H9 (cell line): ENCODE results near the gene EXD2. TPM values are rescaled to one million over a fixed set of nuclear protein-coding genes. Genes with fewer than 3 reads are reported as not detected.

Experiments
- DNase-seq: peaks from one replicate; pipeline ENCODE4 v3.0.0-alpha.2; 2017
- H2AFZ ChIP-seq: one replicate; pipeline ENCODE4 v1.6.1; 2013; ENCODE audit warnings: mild to moderate bottlenecking, low read length, control low read depth, moderate library complexity
- H2AK5ac ChIP-seq: 2 replicates; pipeline ENCODE4 v1.6.1; 2013; ENCODE audit warnings: low read length, control low read depth, mixed read lengths; ENCODE audit not compliant: insufficient read length
- H2BK120ac ChIP-seq: one replicate; pipeline ENCODE4 v1.6.1; 2013; ENCODE audit warnings: low read depth, mild to moderate bottlenecking, low read length, control low read depth, inconsistent platforms; ENCODE audit not compliant: poor library complexity, severe bottlenecking
- H2BK12ac ChIP-seq: 2 replicates; pipeline ENCODE4 v1.6.1; 2013; ENCODE audit warnings: low read length, control low read depth, mixed read lengths, low read depth; ENCODE audit not compliant: insufficient read length
- H2BK15ac ChIP-seq: 2 replicates; pipeline ENCODE4 v1.6.1; 2013; ENCODE audit warnings: low read depth, low read length, control low read depth
- H2BK20ac ChIP-seq: one replicate; pipeline ENCODE4 v1.6.1; 2013; ENCODE audit warnings: low read depth, mild to moderate bottlenecking, low read length, control low read depth, inconsistent platforms; ENCODE audit not compliant: poor library complexity, severe bottlenecking
- H2BK5ac ChIP-seq: 2 replicates; pipeline ENCODE4 v1.6.1; 2013; ENCODE audit warnings: low read length, control low read depth, mixed read lengths; ENCODE audit not compliant: insufficient read length
- H3K14ac ChIP-seq: 2 replicates; pipeline ENCODE4 v1.6.1; 2013; ENCODE audit warnings: low read length, control low read depth; ENCODE audit not compliant: insufficient read depth
- H3K18ac ChIP-seq: 2 replicates; pipeline ENCODE4 v1.6.1; 2013; ENCODE audit warnings: low read depth, mild to moderate bottlenecking, mixed read lengths, low read length, control low read depth; ENCODE audit not compliant: insufficient read length
- H3K23ac ChIP-seq: 2 replicates; pipeline ENCODE4 v1.6.1; 2013; ENCODE audit warnings: low read length, control low read depth, mixed read lengths, low read depth; ENCODE audit not compliant: insufficient read length
- H3K23me2 ChIP-seq: 2 replicates; pipeline ENCODE4 v1.6.1; 2013; ENCODE audit warnings: low read depth, mild to moderate bottlenecking, mixed read lengths, low read length, control low read depth; ENCODE audit not compliant: insufficient read length, poor library complexity, severe bottlenecking
- H3K27ac ChIP-seq: 2 replicates; pipeline ENCODE4 v1.5.1; 2013; ENCODE audit warnings: low read length, control low read depth, mixed read lengths, low read depth; ENCODE audit not compliant: insufficient read length
- H3K27me3 ChIP-seq: 2 replicates; pipeline ENCODE4 v1.6.1; 2013; ENCODE audit warnings: low read length, control low read depth, inconsistent platforms; ENCODE audit not compliant: insufficient read depth
- H3K4ac ChIP-seq: 2 replicates; pipeline ENCODE4 v1.6.1; 2013; ENCODE audit warnings: low read depth, mild to moderate bottlenecking, control low read depth, inconsistent platforms, low read length, moderate library complexity
- H3K4me1 ChIP-seq: 2 replicates; pipeline ENCODE4 v1.6.1; 2013; ENCODE audit warnings: low read length, control low read depth, inconsistent platforms; ENCODE audit not compliant: insufficient read depth
- H3K4me2 ChIP-seq: 2 replicates; pipeline ENCODE4 v1.6.1; 2013; ENCODE audit warnings: low read length, control low read depth, mixed read lengths; ENCODE audit not compliant: insufficient read length, insufficient read depth
- H3K56ac ChIP-seq: 2 replicates; pipeline ENCODE4 v1.6.1; 2013; ENCODE audit warnings: low read depth, mild to moderate bottlenecking, mixed read lengths, low read length, control low read depth; ENCODE audit not compliant: insufficient read length
- H3K79me1 ChIP-seq: 2 replicates; pipeline ENCODE4 v1.6.1; 2013; ENCODE audit warnings: low read depth, mild to moderate bottlenecking, moderate library complexity, low read length, control low read depth, inconsistent platforms; ENCODE audit not compliant: insufficient read depth, poor library complexity, severe bottlenecking
- H3K79me2 ChIP-seq: 2 replicates; pipeline ENCODE4 v1.6.1; 2013; ENCODE audit warnings: low read length, control low read depth, inconsistent platforms; ENCODE audit not compliant: insufficient read depth
- H3K9ac ChIP-seq: 2 replicates; pipeline ENCODE4 v1.6.1; 2013; ENCODE audit warnings: low read length, control low read depth, mixed read lengths; ENCODE audit not compliant: insufficient read length; ENCODE audit errors: extremely low read depth
- H3K9me3 ChIP-seq: one replicate; pipeline ENCODE4 v1.6.1; 2013; ENCODE audit warnings: low read depth, low read length, inconsistent platforms; ENCODE audit not compliant: control insufficient read depth
- H3T11ph ChIP-seq: one replicate; pipeline ENCODE4 v1.6.1; 2013; ENCODE audit warnings: mild to moderate bottlenecking, low read length, control low read depth, inconsistent platforms
- H4K20me1 ChIP-seq: one replicate; pipeline ENCODE4 v1.6.1; 2013; ENCODE audit not compliant: control insufficient read depth, insufficient read length, insufficient read depth
- H4K5ac ChIP-seq: 2 replicates; pipeline ENCODE4 v1.6.1; 2013; ENCODE audit warnings: low read depth, mild to moderate bottlenecking, mixed read lengths, low read length, control low read depth; ENCODE audit not compliant: insufficient read length
- H4K8ac ChIP-seq: replicated peaks from 2 replicates; pipeline ENCODE4 v1.6.1; 2013; ENCODE audit warnings: low read length, control low read depth, mixed read lengths, low read depth; ENCODE audit not compliant: insufficient read length
- H4K91ac ChIP-seq: 2 replicates; pipeline ENCODE4 v1.6.1; 2013; ENCODE audit warnings: low read depth, mild to moderate bottlenecking, moderate library complexity, mixed read lengths, low read length, control low read depth; ENCODE audit not compliant: insufficient read length
- H3K27ac Mint-ChIP-seq, 3 experiments: 2 replicates in 2 of 3; 3 replicates in 1 of 3; pipeline ENCODE4 v1.8.0; 2020 to 2021; ENCODE audit warnings: mixed read lengths in 3 of 3, mild to moderate bottlenecking in 1 of 3, moderate library complexity in 1 of 3
- H3K27me3 Mint-ChIP-seq: 2 replicates; pipeline ENCODE4 v1.8.0; 2021; ENCODE audit warnings: low read depth, mild to moderate bottlenecking, moderate library complexity, mixed read lengths
- H3K36me3 Mint-ChIP-seq, 3 experiments: 2 replicates in 2 of 3; 3 replicates in 1 of 3; pipeline ENCODE4 v1.8.0; 2020 to 2021; ENCODE audit warnings: low read depth in 3 of 3, mixed read lengths in 3 of 3; ENCODE audit not compliant: insufficient read depth in 1 of 3
- H3K4me1 Mint-ChIP-seq, 2 experiments: 2 replicates each; pipeline ENCODE4 v1.8.0; 2020; ENCODE audit warnings: mixed read lengths in 2 of 2
- H3K4me3 Mint-ChIP-seq, 2 experiments: 2 replicates in 1 of 2; 3 replicates in 1 of 2; pipeline ENCODE4 v1.8.0; 2020 to 2021; ENCODE audit warnings: mild to moderate bottlenecking in 2 of 2, mixed read lengths in 2 of 2, moderate library complexity in 1 of 2
- H3K9me3 Mint-ChIP-seq, 2 experiments: 2 replicates in 1 of 2; 3 replicates in 1 of 2; pipeline ENCODE4 v1.8.0; 2020; ENCODE audit warnings: mild to moderate bottlenecking in 2 of 2, mixed read lengths in 2 of 2, moderate library complexity in 1 of 2
- WGBS: extraction: QIAGEN DNeasy Blood & Tissue Kit; methylation state at CpG from one replicate; pipeline ENCODE4 v1.1.7; 2013; ENCODE audit warnings: missing lambda C conversion rate, low lambda C conversion rate, mixed read lengths; ENCODE audit not compliant: insufficient read length; ENCODE audit errors: extremely low coverage; 5-methylcytosine and 5-hydroxymethylcytosine counted together
- total RNA-seq: library from RNA; stranded (reverse); gene quantifications from 2 replicates; pipeline ENCODE4 v1.2.1, GENCODE V29; 2021
- TF ChIP-seq, protein P1 (sequence below): fragments of 200-600 bp; sonication (generic); conservative IDR thresholded peaks from 3 replicates; pipeline ENCODE4 v1.8.0; 2021; ENCODE audit warnings: antibody characterized with exemption, mild to moderate bottlenecking

The EXD2 gene
- total RNA-seq, 1 experiment from 2014 or later: 19.6 TPM

DNA sequence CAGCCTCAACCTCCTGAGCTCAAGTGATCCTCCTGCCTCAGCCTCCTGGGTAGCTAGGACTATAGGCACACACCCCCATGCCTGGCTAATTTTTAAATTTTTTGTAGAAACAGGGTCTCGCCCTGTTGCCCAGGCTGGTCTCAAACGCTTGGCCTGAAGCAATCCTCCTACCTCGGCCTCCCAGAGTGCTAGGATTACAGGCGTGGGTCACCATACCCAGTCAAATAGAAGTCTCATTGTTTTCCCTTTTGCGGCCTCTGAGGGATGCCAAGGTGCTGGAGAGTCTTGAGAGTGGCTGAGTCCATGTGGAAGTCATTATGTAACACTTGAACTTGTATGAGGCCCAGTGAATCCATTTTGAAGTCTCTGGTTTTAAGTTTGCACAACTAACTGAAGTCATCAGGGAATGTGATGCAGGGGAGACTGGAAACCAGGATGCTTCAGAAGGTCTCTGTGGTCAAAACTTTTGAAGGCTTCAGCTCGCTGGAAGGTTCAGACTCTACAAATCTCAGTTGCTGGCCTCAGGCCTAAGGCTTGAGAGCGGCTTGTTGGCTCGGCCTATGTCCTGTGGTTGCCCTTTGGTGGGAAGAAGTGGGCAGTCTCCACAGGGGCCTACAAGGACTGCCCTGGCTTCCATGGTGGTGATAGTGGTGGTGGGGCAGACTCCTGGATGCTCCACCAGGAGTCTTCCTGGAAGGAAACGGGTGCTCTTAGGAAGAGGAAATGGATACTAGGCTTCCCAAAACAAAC lies 97.8 kb downstream of the EXD2 start:
- H4K5ac ChIP-seq: no peak overlapping the region
- no peak overlapping the region for H3K4me2 ChIP-seq
- H3K14ac ChIP-seq: no peak overlapping the region
- no peaks in the 10 kb centered on the region for H3K23me2 ChIP-seq
- H2AFZ ChIP-seq: no peak overlapping the region
- no peaks in the 10 kb centered on the region for H3K4me1 ChIP-seq
- no peak for DNase-seq
- no peak overlapping the region for H2AK5ac ChIP-seq
- Mint-ChIP-seq H3K9me3 (no peaks in the 10 kb centered on the region), H3K4me1 (peaks cover 8 to 12% of the 10 kb centered on the region in 2 experiments), H3K4me3 (no peak overlapping the region), H3K27ac (no peak overlapping the region), H3K27me3 (peaks cover 2% of the 10 kb centered on the region), H3K36me3 (no peaks in the 10 kb centered on the region)
- H3K4ac ChIP-seq: no peak overlapping the region
- H3K23ac ChIP-seq: no peak overlapping the region
- TF ChIP-seq, protein P1, sequence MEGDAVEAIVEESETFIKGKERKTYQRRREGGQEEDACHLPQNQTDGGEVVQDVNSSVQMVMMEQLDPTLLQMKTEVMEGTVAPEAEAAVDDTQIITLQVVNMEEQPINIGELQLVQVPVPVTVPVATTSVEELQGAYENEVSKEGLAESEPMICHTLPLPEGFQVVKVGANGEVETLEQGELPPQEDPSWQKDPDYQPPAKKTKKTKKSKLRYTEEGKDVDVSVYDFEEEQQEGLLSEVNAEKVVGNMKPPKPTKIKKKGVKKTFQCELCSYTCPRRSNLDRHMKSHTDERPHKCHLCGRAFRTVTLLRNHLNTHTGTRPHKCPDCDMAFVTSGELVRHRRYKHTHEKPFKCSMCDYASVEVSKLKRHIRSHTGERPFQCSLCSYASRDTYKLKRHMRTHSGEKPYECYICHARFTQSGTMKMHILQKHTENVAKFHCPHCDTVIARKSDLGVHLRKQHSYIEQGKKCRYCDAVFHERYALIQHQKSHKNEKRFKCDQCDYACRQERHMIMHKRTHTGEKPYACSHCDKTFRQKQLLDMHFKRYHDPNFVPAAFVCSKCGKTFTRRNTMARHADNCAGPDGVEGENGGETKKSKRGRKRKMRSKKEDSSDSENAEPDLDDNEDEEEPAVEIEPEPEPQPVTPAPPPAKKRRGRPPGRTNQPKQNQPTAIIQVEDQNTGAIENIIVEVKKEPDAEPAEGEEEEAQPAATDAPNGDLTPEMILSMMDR: no peak
- no peaks in the 10 kb centered on the region for H3K9me3 ChIP-seq
- H3K18ac ChIP-seq: no peak overlapping the region
- no CpG with 5 or more reads among the region's 9 CpGs for WGBS
- no peak overlapping the region for H4K8ac ChIP-seq
- H4K91ac ChIP-seq: no peak overlapping the region
- H3K27me3 ChIP-seq: no peaks in the 10 kb centered on the region
- H2BK120ac ChIP-seq: no peak overlapping the region
- H2BK12ac ChIP-seq: no peak overlapping the region
- H2BK15ac ChIP-seq: no peak overlapping the region
- no peak overlapping the region for H2BK20ac ChIP-seq
- no peaks in the 10 kb centered on the region for H3K79me1 ChIP-seq
- no peak overlapping the region for H3K9ac ChIP-seq
- H3K27ac ChIP-seq: no peak overlapping the region
- no peak overlapping the region for H3K56ac ChIP-seq
- H3K79me2 ChIP-seq: no peaks in the 10 kb centered on the region
- no peak overlapping the region for H3T11ph ChIP-seq
- no peaks in the 10 kb centered on the region for H4K20me1 ChIP-seq
- no peak overlapping the region for H2BK5ac ChIP-seq
